HepG2 (cell line): ENCODE measurements around the gene C6orf15. TPM values are rescaled to one million over a fixed set of nuclear protein-coding genes. Genes with fewer than 3 reads are reported as not detected.
A peak's percentile ranks its signal among the peaks of the same experiment; 100 is the strongest.

Source experiments
- ATAD3A ChIP-seq: sonication (generic); formaldehyde crosslinking; IDR thresholded peaks from 2 replicates; pipeline ENCODE4 v1.4.0; 2020; ENCODE audit warnings: missing genetic modification reagents
- CBX2 ChIP-seq, 2 experiments: fragments of 200-600 bp in 1 of 2; sonication (generic); formaldehyde crosslinking in 1 of 2; IDR thresholded peaks; 2 replicates each; pipeline versions ENCODE4 v1.7.0 to v1.8.1; 2018 to 2022; ENCODE audit warnings: low read depth in 2 of 2, low read length in 1 of 2, mild to moderate bottlenecking in 1 of 2, missing genetic modification reagents in 1 of 2
- FIP1L1 ChIP-seq: fragments of 200-400 bp; formaldehyde crosslinking; IDR thresholded peaks from 2 replicates; pipeline ENCODE4 v1.6.1; 2018; ENCODE audit warnings: low read depth, mild to moderate bottlenecking, low read length, moderate library complexity, borderline replicate concordance; ENCODE audit not compliant: insufficient read depth
- MAX ChIP-seq: IDR thresholded peaks from 2 replicates; pipeline ENCODE4 v1.6.1; 2012; ENCODE audit warnings: inconsistent platforms
- MTF2 ChIP-seq: sonication (generic); formaldehyde crosslinking; IDR thresholded peaks from 2 replicates; pipeline ENCODE4 v1.5.0; 2020; ENCODE audit warnings: missing genetic modification reagents, borderline replicate concordance
- PTBP1 ChIP-seq: fragments of 200-400 bp; formaldehyde crosslinking; IDR thresholded peaks from 2 replicates; pipeline ENCODE4 v1.6.1; 2018; ENCODE audit warnings: low read length, low read depth; ENCODE audit not compliant: poor library complexity, severe bottlenecking
- SP1 ChIP-seq, 2 experiments: fragments of 450-650 bp in 1 of 2; sonication (generic) in 1 of 2; formaldehyde crosslinking in 1 of 2; IDR thresholded peaks; 2 replicates each; pipeline versions ENCODE4 v1.4.0 to v1.6.1; 2016 to 2020; ENCODE audit warnings: missing genetic modification reagents in 1 of 2
- SP4 ChIP-seq: sonication (generic); formaldehyde crosslinking; IDR thresholded peaks from 2 replicates; pipeline ENCODE4 v1.8.1; 2023; ENCODE audit warnings: mild to moderate bottlenecking, missing genetic modification reagents
- TIGD3 ChIP-seq: sonication (generic); formaldehyde crosslinking; IDR thresholded peaks from 2 replicates; pipeline ENCODE4 v1.5.1; 2020; ENCODE audit warnings: mild to moderate bottlenecking, missing genetic modification reagents, borderline replicate concordance
- ZFX ChIP-seq: sonication (generic); formaldehyde crosslinking; IDR thresholded peaks from 2 replicates; pipeline ENCODE4 v1.4.0; 2020; ENCODE audit warnings: mild to moderate bottlenecking, low read depth, missing genetic modification reagents, moderate library complexity
- ZNF101 ChIP-seq: sonication (generic); formaldehyde crosslinking; IDR thresholded peaks from 2 replicates; pipeline ENCODE4 v1.4.0; 2020; ENCODE audit warnings: mild to moderate bottlenecking, low read depth, missing genetic modification reagents, borderline replicate concordance
- ZNF124 ChIP-seq: sonication (generic); formaldehyde crosslinking; IDR thresholded peaks from 2 replicates; pipeline ENCODE4 v1.4.0; 2020; ENCODE audit warnings: missing genetic modification reagents
- ZNF414 ChIP-seq: sonication (generic); formaldehyde crosslinking; IDR thresholded peaks from 2 replicates; pipeline ENCODE4 v1.5.0; 2020; ENCODE audit warnings: missing genetic modification reagents
- ZNF496 ChIP-seq: sonication (generic); formaldehyde crosslinking; IDR thresholded peaks from 2 replicates; pipeline ENCODE4 v1.8.1; 2023; ENCODE audit warnings: mild to moderate bottlenecking, moderate library complexity, missing genetic modification reagents; ENCODE audit not compliant: insufficient replicate concordance
- ZNF589 ChIP-seq: sonication (generic); formaldehyde crosslinking; conservative IDR thresholded peaks from 2 replicates; pipeline ENCODE4 v1.8.0; 2022; ENCODE audit warnings: mild to moderate bottlenecking, moderate library complexity, missing genetic modification reagents
- ZNF704 ChIP-seq: sonication (generic); formaldehyde crosslinking; IDR thresholded peaks from 2 replicates; pipeline ENCODE4 v1.8.1; 2023; ENCODE audit warnings: mild to moderate bottlenecking, inconsistent platforms, moderate library complexity, missing genetic modification reagents, borderline replicate concordance
- polyA plus RNA-seq, 8 experiments: library from polyadenylated mRNA; depleted of rRNA in 3 of 8; stranded (reverse) in 7 of 8; unstranded in 1 of 8; fragments of >200 nt; fragmentation: Illumina TruSeq in 4 of 8; extraction: Trizol in 4 of 8; gene quantifications; 2 replicates each; pipeline versions ENCODE4 v1.2.1 to v1.2.3, GENCODE V29; 2011 to 2016; ENCODE audit warnings: low read depth in 4 of 8, missing spikeins in 1 of 8, mixed read lengths in 1 of 8; ENCODE audit not compliant: insufficient read depth in 1 of 8
- total RNA-seq, 5 experiments: library from RNA; depleted of rRNA; stranded (reverse); fragments of >200 nt; fragmentation: Illumina TruSeq; extraction: Trizol; gene quantifications; 2 replicates each; pipeline ENCODE4 v1.2.3, GENCODE V29; 2016; ENCODE audit warnings: low read depth in 1 of 5
- TF ChIP-seq, protein P1 (sequence below): IDR thresholded peaks from 2 replicates; pipeline ENCODE4 v1.6.1; 2016; ENCODE audit warnings: missing genetic modification reagents, missing compliant biosample characterization
- TF ChIP-seq, protein P2 (sequence below): sonication (generic); formaldehyde crosslinking; IDR thresholded peaks from 2 replicates; pipeline ENCODE4 v1.8.1; 2023; ENCODE audit warnings: mild to moderate bottlenecking, moderate library complexity, missing genetic modification reagents
- TF ChIP-seq, protein P3 (sequence below): sonication (generic); formaldehyde crosslinking; IDR thresholded peaks from 2 replicates; pipeline ENCODE4 v1.5.0; 2020; ENCODE audit warnings: mild to moderate bottlenecking, missing genetic modification reagents

The C6orf15 gene
- total and polyA plus RNA-seq, 2 of the 13 experiments (the other 11 are each of a cell fraction or from before 2014, with no cell fraction given), result not detected

- TF ChIP-seq ZNF704 (peak; percentile 94; the same call in 1 of the 2 replicates), SP4 (CRISPR knock-in tag) (peak; percentile 95; the same call in 1 of the 2 replicates), ZFX (CRISPR knock-in tag) (peak; percentile 78), PTBP1 (peak; percentile 32), ZNF124 (CRISPR knock-in tag) (no peak), SP1 (IDR thresholded peaks at IDR 0.05) (no peak), SP1 (CRISPR knock-in tag; IDR thresholded peaks at IDR 0.05) (no peak), ATAD3A (CRISPR knock-in tag) (no peak), MTF2 (CRISPR knock-in tag) (no peak), ZNF589 (peak; percentile 75), FIP1L1 (0 out of 2 replicates have a peak, but pooled peaks have one; percentile 54), ZNF496 (CRISPR knock-in tag) (no peak), ZNF101 (CRISPR knock-in tag) (no peak), ZNF414 (CRISPR knock-in tag) (no peak; the same call in 1 of the 2 replicates), TIGD3 (CRISPR knock-in tag) (no peak), CBX2 (IDR thresholded peaks at IDR 0.05; ENCODE audit: low read depth, low read length) (no peak), CBX2 (CRISPR knock-in tag; IDR thresholded peaks at IDR 0.05; ENCODE audit: low read depth) (0 out of 2 replicates have a peak, but pooled peaks have one; percentile 49), MAX (peak; percentile 76)
- TF ChIP-seq, protein P1, sequence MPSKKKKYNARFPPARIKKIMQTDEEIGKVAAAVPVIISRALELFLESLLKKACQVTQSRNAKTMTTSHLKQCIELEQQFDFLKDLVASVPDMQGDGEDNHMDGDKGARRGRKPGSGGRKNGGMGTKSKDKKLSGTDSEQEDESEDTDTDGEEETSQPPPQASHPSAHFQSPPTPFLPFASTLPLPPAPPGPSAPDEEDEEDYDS (CRISPR knock-in tag), result peak; percentile 48; the same call in 1 of the 2 replicates
- TF ChIP-seq, protein P2, sequence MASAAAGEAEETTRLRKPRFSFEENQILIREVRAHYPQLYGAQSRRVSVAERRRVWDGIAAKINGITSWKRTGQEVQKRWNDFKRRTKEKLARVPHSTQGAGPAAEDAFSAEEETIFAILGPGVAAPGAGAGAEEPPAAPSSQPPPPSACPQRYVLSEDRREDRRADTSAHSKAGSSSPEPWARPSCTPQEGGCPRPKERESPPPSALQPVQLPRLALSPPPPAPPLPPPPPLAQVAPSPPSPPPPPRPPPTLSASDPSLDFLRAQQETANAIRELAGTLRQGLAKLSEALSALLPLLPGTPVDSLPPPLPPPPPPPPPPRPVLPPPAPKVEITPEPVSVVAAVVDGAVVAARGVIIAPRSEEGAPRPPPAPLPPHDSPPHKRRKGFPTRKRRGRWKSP, result peak; percentile 87
- TF ChIP-seq, protein P3, sequence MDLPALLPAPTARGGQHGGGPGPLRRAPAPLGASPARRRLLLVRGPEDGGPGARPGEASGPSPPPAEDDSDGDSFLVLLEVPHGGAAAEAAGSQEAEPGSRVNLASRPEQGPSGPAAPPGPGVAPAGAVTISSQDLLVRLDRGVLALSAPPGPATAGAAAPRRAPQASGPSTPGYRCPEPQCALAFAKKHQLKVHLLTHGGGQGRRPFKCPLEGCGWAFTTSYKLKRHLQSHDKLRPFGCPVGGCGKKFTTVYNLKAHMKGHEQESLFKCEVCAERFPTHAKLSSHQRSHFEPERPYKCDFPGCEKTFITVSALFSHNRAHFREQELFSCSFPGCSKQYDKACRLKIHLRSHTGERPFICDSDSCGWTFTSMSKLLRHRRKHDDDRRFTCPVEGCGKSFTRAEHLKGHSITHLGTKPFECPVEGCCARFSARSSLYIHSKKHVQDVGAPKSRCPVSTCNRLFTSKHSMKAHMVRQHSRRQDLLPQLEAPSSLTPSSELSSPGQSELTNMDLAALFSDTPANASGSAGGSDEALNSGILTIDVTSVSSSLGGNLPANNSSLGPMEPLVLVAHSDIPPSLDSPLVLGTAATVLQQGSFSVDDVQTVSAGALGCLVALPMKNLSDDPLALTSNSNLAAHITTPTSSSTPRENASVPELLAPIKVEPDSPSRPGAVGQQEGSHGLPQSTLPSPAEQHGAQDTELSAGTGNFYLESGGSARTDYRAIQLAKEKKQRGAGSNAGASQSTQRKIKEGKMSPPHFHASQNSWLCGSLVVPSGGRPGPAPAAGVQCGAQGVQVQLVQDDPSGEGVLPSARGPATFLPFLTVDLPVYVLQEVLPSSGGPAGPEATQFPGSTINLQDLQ (CRISPR knock-in tag), result 0 out of 2 replicates have a peak, but pooled peaks have one; percentile 51
Measured at GRCh38 chr6:31158140-31158862, 45.9 kb upstream of the C6orf15 start, which contains the start of gene TCF19 (continued).
